ENCODE results near the gene PAQR4. TPM values are rescaled to one million over a fixed set of nuclear protein-coding genes. Genes with fewer than 3 reads are reported as not detected.

PAQR4 gene
- polyA plus RNA-seq, 2 of the 4 experiments (the other 2 are of a cell fraction) = 8.0 to 18.6 TPM

GRCh38 chr16:3004319-3004718 is 35.2 kb downstream of the PAQR4 start:
- POLR2A ChIA-PET = interaction anchor here (1.7 to 9.6 kb wide), 2 partner anchors 17 to 24 kb away, joined by 7 to 107 read pairs; partner anchors contain the start of genes HCFC1R1, THOC6 and TNFRSF12A
- CTCF ChIA-PET = interaction anchor here (0.6 to 14.8 kb wide), 21 partner anchors 8 to 1278 kb away, joined by 3 to 214 read pairs (median 4); partner anchors contain the start of genes CLDN6, HCFC1R1, THOC6 and TNFRSF12A

GRCh38 chr16:3004781-3005284 is 35.7 kb downstream of the PAQR4 start:
- ATAC-seq = peak in 1 of 2 experiments; percentile 5; a peak in 1 of 6 replicates
- CTCF ChIA-PET = interaction anchor here (1.2 to 14.8 kb wide), 4 partner anchors 10 to 25 kb away, joined by 3 to 214 read pairs (median 64); partner anchors contain the start of genes CLDN6, HCFC1R1, THOC6 and TNFRSF12A
- 24% methylated on average over 15 of the region's 25 CpGs for WGBS (ENCODE audit: missing lambda C conversion rate)

More at GRCh38 chr16:3004319-3004718, 35.2 kb downstream of the PAQR4 start:
- DNase-seq (ENCODE audit: low read depth in 1 of 2, low spot score in 1 of 2) = no peak
- no peak for FAIRE-seq
- H3K4me3 ChIP-seq = peak overlapping the region; percentile 65
- peak in 1 of 2 experiments; percentile 69; a peak in 3 of 6 replicates for ATAC-seq
- H3K9me3 ChIP-seq = no peaks in the 10 kb centered on the region
- WGBS (ENCODE audit: missing lambda C conversion rate) = 3% methylated on average over 7 of the region's 67 CpGs
- peak overlapping the region; percentile 100 for H3K4me2 ChIP-seq
- H3K27ac ChIP-seq = peak overlapping the region; percentile 76 to 87; a peak in 5 of 6 replicates
- no peak for TF ChIP-seq FOSB (CRISPR knock-in tag; IDR thresholded peaks at IDR 0.05)
- TF ChIP-seq ESRRA (IDR thresholded peaks at IDR 0.05; ENCODE audit: borderline replicate concordance, low read length) = no peak
- TF ChIP-seq, protein P1, sequence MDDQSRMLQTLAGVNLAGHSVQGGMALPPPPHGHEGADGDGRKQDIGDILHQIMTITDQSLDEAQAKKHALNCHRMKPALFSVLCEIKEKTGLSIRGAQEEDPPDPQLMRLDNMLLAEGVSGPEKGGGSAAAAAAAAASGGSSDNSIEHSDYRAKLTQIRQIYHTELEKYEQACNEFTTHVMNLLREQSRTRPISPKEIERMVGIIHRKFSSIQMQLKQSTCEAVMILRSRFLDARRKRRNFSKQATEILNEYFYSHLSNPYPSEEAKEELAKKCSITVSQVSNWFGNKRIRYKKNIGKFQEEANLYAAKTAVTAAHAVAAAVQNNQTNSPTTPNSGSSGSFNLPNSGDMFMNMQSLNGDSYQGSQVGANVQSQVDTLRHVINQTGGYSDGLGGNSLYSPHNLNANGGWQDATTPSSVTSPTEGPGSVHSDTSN (IDR thresholded peaks at IDR 0.05) = no peak
- TF ChIP-seq, protein P2, sequence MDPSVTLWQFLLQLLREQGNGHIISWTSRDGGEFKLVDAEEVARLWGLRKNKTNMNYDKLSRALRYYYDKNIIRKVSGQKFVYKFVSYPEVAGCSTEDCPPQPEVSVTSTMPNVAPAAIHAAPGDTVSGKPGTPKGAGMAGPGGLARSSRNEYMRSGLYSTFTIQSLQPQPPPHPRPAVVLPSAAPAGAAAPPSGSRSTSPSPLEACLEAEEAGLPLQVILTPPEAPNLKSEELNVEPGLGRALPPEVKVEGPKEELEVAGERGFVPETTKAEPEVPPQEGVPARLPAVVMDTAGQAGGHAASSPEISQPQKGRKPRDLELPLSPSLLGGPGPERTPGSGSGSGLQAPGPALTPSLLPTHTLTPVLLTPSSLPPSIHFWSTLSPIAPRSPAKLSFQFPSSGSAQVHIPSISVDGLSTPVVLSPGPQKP (IDR thresholded peaks at IDR 0.05; ENCODE audit: low read depth, low read length) = no peak
- TF ChIP-seq RARB (CRISPR knock-in tag; IDR thresholded peaks at IDR 0.05) = no peak
- no peak for TF ChIP-seq ZNF302 (CRISPR knock-in tag; IDR thresholded peaks at IDR 0.05)
- H3K4me1 ChIP-seq = peaks cover 15% of the 10 kb centered on the region; the same call in 2 of the 3 replicates

GRCh38 chr16:3007059-3007956 is 38.2 kb downstream of the PAQR4 start:
- POLR2A ChIA-PET = interaction anchor here (9.6 kb wide), 1 partner anchor 14 kb away, joined by 107 read pairs; the partner anchor contains the start of genes HCFC1R1, THOC6 and TNFRSF12A

More at GRCh38 chr16:3004781-3005284, 35.7 kb downstream of the PAQR4 start:
- Histone ChIP-seq H3K9me3 (no peaks in the 10 kb centered on the region), H3K27ac (peak overlapping the region; percentile 76 to 87), H3K4me3 (peak overlapping the region; percentile 65), H3K4me1 (peaks cover 15% of the 10 kb centered on the region; the same call in 2 of the 3 replicates), H3K4me2 (peak overlapping the region; percentile 100)
- DNase-seq (ENCODE audit: low read depth in 1 of 2, low spot score in 1 of 2) (peak in 1 of 2 experiments; percentile 36), FAIRE-seq (no peak)
- TF ChIP-seq RAD21 (conservative IDR thresholded peaks at IDR 0.05 in 1 of 2, IDR thresholded peaks at IDR 0.05 in 1 of 2) (no peak), BCL3 (IDR thresholded peaks at IDR 0.05) (no peak), CHD2 (IDR thresholded peaks at IDR 0.05; ENCODE audit: low read length, partially characterized antibody) (no peak), JUN (IDR thresholded peaks at IDR 0.05) (no peak)
- POLR2A ChIA-PET = interaction anchor here (1.7 to 9.6 kb wide), 2 partner anchors 17 to 24 kb away, joined by 7 to 107 read pairs; partner anchors contain the start of genes HCFC1R1, THOC6 and TNFRSF12A

More at GRCh38 chr16:3007059-3007956, 38.2 kb downstream of the PAQR4 start:
- FAIRE-seq (no peak), ATAC-seq (no peak), DNase-seq (ENCODE audit: low read depth in 1 of 2, low spot score in 1 of 2) (no peak)
- no peaks in the 10 kb centered on the region for H3K9me3 ChIP-seq
- TF ChIP-seq, protein P3, sequence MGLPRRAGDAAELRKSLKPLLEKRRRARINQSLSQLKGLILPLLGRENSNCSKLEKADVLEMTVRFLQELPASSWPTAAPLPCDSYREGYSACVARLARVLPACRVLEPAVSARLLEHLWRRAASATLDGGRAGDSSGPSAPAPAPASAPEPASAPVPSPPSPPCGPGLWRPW (IDR thresholded peaks at IDR 0.05) = no peak
- TF ChIP-seq ZSCAN20 (CRISPR knock-in tag; IDR thresholded peaks at IDR 0.05) (no peak), MYC (IDR thresholded peaks at IDR 0.05; ENCODE audit: borderline replicate concordance, low read length) (no peak), MAZ (IDR thresholded peaks at IDR 0.05; ENCODE audit: borderline replicate concordance, low read depth, low read length) (no peak), BHLHE40 (IDR thresholded peaks at IDR 0.05; ENCODE audit: low read depth, low read length) (no peak), CBX2 (IDR thresholded peaks at IDR 0.05; ENCODE audit: borderline replicate concordance, low read depth) (no peak), HOXB13 (CRISPR knock-in tag; IDR thresholded peaks at IDR 0.05; ENCODE audit: low read depth) (no peak), NPAS2 (CRISPR knock-in tag; IDR thresholded peaks at IDR 0.05; ENCODE audit: borderline replicate concordance) (no peak), NR3C1 (IDR thresholded peaks at IDR 0.05) (no peak), POLR2A (IDR thresholded peaks at IDR 0.05; ENCODE audit: low read length) (no peak)
- TF ChIP-seq, protein P4, sequence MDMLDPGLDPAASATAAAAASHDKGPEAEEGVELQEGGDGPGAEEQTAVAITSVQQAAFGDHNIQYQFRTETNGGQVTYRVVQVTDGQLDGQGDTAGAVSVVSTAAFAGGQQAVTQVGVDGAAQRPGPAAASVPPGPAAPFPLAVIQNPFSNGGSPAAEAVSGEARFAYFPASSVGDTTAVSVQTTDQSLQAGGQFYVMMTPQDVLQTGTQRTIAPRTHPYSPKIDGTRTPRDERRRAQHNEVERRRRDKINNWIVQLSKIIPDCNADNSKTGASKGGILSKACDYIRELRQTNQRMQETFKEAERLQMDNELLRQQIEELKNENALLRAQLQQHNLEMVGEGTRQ (IDR thresholded peaks at IDR 0.05) = no peak
- no peak overlapping the region for H3K4me3 ChIP-seq
- CTCF ChIA-PET = interaction anchor here (13.6 to 14.8 kb wide), 2 partner anchors 13 to 22 kb away, joined by 112 to 214 read pairs; partner anchors contain the start of genes CLDN6, HCFC1R1, THOC6 and TNFRSF12A
- 83% methylated on average over 13 of the region's 13 CpGs for WGBS (ENCODE audit: missing lambda C conversion rate)
- H3K27ac ChIP-seq = no peak overlapping the region
- H3K4me2 ChIP-seq = no peak overlapping the region
- peaks cover 8% of the 10 kb centered on the region; the same call in 1 of the 3 replicates for H3K4me1 ChIP-seq
